ENCODE measurements around the gene WNT16.

DNA sequence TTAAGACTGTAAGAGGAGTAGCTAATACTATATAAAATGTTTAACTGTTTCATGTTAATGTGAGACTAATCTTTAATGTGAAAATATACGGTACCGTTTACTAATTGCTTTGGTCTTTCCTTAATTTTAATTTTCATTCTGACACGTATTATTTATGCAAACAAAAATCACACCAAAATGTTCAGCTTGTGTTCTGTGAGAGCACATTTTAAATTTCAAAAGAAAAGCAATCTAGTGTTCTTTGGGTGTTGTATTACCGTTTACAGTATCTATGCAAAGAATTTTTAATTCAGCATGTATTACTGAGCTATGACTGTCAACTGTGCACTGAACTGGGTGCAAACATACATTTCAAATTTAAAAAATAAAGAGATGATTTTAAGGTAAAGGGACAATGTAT is 2.2 kb downstream of the WNT16 start:
- TF ChIP-seq, protein P1, sequence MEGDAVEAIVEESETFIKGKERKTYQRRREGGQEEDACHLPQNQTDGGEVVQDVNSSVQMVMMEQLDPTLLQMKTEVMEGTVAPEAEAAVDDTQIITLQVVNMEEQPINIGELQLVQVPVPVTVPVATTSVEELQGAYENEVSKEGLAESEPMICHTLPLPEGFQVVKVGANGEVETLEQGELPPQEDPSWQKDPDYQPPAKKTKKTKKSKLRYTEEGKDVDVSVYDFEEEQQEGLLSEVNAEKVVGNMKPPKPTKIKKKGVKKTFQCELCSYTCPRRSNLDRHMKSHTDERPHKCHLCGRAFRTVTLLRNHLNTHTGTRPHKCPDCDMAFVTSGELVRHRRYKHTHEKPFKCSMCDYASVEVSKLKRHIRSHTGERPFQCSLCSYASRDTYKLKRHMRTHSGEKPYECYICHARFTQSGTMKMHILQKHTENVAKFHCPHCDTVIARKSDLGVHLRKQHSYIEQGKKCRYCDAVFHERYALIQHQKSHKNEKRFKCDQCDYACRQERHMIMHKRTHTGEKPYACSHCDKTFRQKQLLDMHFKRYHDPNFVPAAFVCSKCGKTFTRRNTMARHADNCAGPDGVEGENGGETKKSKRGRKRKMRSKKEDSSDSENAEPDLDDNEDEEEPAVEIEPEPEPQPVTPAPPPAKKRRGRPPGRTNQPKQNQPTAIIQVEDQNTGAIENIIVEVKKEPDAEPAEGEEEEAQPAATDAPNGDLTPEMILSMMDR (conservative IDR thresholded peaks at IDR 0.05 in 1 of 2, IDR thresholded peaks at IDR 0.05 in 1 of 2; ENCODE audit: low read depth in 1 of 2, low read length in 2 of 2): no peak
- no peak for TF ChIP-seq EZH2 (IDR thresholded peaks at IDR 0.05; ENCODE audit: low read length, missing control alignments)

Data from fibroblast of lung (primary cell).